ENCODE data around the gene CEP95.

The CEP95 gene

DNA sequence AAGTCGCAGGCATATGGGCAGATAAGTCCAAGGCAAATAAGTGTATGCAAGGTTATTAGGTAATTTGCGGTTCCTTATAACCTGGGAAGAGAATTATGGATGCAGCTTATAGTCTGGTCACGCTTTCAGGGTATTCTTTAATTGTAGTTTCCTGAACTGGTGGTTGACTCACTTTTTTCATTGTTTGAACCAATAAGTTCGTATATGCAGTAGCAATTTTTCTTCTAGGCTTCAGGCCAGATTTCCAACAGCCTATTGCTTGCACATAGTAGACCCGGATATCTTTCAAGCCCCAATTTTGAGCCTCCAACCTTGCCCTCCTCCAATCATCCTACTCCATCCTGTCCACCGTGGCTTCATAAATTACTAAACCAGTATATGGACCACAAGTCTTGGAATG is 12.8 kb downstream of the CEP95 start:
- no peak for DNase-seq (ENCODE audit: low read depth, low spot score)

DNA sequence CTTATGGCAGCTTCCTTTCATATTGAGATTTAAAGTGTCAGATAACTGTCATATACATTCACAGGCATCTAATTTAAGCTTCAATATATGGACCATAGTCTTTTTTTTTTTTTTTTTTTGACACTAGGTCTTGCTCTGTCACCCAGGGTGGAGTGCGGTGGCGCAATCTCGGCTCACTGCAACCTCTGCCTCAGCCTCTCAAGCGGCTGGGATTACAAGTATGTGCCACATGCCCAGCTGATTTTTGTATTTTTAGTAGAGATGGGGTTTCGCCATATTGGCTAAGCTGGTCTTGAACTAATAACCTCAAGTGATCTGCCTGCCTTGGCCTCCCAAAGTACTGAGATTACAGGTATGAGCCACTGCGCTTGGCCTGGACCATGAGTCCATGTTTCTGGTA is 13.6 kb downstream of the CEP95 start:
- no peak for DNase-seq (ENCODE audit: low read depth, low spot score)

DNA sequence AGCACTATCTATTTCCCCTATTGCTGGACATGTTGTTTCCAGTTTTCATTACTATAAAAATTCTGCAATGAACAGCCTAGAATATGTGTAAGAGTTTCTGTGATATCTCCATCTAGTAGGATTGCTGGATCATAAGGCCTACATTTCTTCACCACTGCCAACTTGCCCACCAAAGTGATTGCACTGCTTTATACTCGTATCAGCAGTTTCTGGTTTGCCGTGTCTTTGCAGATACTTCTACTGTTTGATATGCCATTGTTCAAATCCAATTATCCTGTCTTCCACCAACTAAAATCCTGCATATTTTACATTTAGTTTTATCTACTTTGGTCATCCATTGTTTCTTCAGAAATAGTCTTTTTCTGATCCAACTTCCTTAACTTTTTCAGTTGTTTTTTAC is 21.1 kb downstream of the CEP95 start:
- DNase-seq (ENCODE audit: low read depth, low spot score) = no peak

DNA sequence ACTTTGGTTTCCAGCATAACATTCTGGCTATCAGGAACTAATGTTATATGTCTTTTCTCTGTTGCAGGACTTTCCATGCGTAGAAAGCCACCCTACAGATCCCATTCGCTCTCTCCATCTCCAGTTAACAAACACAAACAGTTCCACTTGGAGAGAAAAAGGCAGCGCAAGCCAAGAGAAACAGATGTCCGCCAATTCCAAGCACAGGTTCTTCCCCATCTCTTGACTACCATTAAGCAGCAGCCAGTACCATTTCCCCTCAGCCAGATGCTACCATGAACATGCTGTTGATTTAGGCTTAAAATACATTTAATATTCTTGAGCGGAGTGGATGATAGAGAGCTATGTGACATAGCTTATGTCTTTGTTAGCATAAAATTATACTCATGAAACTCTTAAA is 22.4 kb downstream of the CEP95 start:
- DNase-seq (ENCODE audit: low read depth, low spot score) = no peak

DNA sequence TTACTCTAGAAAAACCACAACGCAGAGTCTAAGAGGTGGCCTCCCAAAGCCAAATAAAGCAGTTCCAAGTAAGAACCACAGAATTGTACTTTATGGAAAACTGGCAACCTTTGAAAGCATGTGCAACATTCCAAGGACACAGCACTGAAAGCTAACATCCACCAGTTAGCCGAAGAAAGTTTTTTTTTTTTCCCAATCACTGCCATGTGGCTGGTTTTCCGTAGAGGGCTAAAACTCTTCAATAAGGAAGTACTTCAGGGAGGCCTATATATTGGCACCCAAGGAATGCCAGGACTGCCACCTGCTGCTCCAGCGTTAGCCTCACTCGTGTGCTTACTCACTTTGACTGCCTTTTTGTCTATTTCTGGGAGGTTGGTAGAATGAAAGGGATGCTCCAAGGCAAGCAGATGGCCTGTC is 25.2 kb downstream of the CEP95 start:
- no peak for DNase-seq (ENCODE audit: low read depth, low spot score)

DNA sequence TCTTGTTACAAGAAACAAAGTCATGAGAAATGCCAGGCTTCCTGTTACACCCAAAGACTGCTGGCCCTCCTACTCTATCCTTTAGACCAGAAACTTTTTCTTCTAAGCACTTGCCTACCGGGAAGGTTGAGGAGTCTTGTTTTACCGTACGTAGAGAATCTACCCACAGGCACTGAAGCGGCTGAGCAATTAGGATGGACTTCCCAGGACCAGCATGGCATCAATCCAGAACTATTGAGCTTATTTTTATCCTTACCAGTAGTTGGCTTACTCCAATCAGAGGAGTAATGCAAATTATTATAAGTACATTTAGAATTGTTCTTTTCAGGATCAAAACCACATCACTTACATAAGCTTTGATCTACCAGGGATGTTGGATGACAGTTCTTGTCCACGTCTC is 25.6 kb downstream of the CEP95 start:
- DNase-seq (ENCODE audit: low read depth, low spot score) = no peak

- DNase-seq (ENCODE audit: low read depth, low spot score) = no peak
These were observed 27.0 kb downstream of the CEP95 start for GRCh38 chr17:64533784-64534183.

GRCh38 chr17:64534187-64534586 is 27.4 kb downstream of the CEP95 start:
- DNase-seq (ENCODE audit: low read depth, low spot score) = no peak

DNA sequence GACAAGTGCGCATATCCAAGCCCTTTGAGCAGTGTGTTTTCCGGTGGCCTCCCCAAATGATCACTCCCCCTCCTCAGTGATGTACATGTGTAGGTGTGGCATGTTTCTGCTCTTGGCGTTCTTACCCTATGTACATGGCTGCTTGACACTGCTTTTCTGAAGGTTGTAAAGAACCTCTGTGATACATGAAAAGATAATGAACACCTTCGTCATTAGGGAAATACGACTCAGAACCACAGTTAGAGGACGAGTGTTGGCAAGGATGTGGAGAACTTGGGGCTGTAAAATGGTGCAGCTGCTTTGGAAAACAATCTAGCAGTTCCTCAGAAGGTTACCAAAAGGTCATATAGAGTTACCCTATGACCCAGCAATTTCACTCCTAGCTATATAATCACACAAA is 28.6 kb downstream of the CEP95 start:
- no peak for DNase-seq (ENCODE audit: low read depth, low spot score)

DNA sequence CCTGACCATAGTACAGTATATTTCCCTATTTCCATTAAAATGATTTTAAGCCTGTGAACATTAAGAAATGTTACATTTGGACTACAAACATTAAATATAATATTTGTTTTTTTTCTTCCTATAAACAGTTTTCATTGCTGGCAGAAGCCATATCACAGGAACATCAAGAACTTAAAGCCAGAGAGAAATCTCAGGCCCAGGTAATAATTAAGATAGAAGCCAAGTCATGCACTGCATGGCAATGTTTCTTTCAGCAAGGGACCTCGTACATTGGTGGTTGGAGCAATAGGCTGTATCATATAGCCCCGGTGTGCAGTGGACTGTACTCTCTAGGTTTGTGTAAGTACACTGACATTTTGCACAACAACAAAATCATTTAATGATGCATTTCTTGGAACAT is 30.1 kb downstream of the CEP95 start:
- DNase-seq (ENCODE audit: low read depth, low spot score) = no peak

GRCh38 chr17:64537488-64537887 is 30.7 kb downstream of the CEP95 start:
- DNase-seq (ENCODE audit: low read depth, low spot score) = no peak

GRCh38 chr17:64538508-64539130 is 31.8 kb downstream of the CEP95 start:
- no peak for DNase-seq (ENCODE audit: low read depth, low spot score)

GRCh38 chr17:64540118-64540776 is 33.5 kb downstream of the CEP95 start:
- no peak for DNase-seq (ENCODE audit: low read depth, low spot score)

- no peak for DNase-seq (ENCODE audit: low read depth, low spot score)
These were observed 38.0 kb downstream of the CEP95 start for GRCh38 chr17:64544742-64545141.

- DNase-seq (ENCODE audit: low read depth, low spot score) = no peak
These were observed 39.9 kb downstream of the CEP95 start for GRCh38 chr17:64546716-64547115.

GRCh38 chr17:64547319-64547718 is 40.5 kb downstream of the CEP95 start:
- peak; percentile 49 for DNase-seq (ENCODE audit: low read depth, low spot score)

DNA sequence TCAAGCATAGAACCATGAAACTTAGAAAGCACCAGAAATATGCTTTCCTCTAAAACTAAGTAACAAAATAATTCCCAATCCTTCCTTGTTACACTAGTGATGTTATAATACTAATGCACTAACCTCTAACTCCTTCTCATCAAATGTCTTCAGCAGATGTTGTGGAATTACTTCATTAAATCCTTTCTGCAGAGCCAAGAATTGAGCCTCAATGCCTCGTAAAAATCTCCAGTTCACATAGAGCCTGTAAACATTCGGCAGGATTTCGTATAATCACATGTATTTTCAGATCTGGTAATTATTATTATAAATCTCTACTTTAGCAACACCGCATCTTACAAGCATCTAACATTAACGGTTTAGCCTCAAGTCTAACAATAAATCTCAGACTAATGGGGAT is 44.7 kb downstream of the CEP95 start:
- no peak for DNase-seq (ENCODE audit: low read depth, low spot score)

- no peak for DNase-seq (ENCODE audit: low read depth, low spot score)
These were observed 47.4 kb downstream of the CEP95 start for GRCh38 chr17:64554028-64554637.

- no peak for DNase-seq (ENCODE audit: low read depth, low spot score)
These were observed 48.5 kb downstream of the CEP95 start for GRCh38 chr17:64555281-64555680.

- DNase-seq (ENCODE audit: low read depth, low spot score) = no peak
These were observed 57.3 kb downstream of the CEP95 start for GRCh38 chr17:64564098-64564497.

GRCh38 chr17:64565563-64565962 is 58.8 kb downstream of the CEP95 start:
- no peak for DNase-seq (ENCODE audit: low read depth, low spot score)

DNA sequence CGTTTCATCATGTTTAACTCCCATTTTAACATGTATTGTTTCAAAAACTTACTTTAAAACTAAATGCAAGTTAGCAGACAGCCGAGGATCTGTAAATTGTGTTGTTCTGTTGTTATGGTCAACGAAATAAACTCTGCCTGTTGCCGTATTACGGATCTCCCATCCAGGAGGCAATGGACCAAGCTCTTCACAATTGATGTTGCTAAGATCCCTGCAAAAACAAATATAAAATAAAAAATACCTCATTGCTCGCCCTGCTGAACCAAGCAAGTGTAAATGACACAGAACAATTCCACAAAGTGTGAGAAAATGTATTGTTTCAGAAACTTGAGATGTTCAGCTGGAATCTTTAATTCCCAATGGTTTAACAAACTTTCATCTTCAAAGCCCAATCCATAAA is 65.0 kb downstream of the CEP95 start:
- no peak for DNase-seq (ENCODE audit: low read depth, low spot score)

DNA sequence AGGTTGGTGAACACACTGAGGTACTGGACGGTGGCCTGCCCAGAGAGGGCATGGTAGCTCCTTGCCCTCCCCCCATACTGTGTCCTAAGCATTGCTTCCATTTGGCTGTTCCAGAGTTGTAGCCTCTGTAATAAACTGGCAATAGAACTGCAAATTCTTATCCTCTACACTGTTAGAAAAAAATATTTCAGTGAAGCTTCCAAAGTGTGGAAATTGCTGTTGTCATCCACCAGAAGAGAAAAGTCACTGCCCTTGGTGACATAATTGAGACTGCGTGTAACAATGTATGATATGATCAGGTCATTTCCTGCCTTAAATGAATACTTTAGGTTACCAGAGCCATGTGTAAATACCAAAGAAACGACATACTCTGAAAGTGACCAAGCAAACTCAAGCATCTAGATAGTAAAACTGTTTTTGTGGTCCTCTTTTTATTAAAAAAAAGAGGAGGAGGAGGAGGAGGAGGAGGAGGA is 65.9 kb downstream of the CEP95 start:
- DNase-seq (ENCODE audit: low read depth, low spot score) = no peak

All from ELF-1 (cell line).